Activated T-cell treated with anti-CD3 and anti-CD28 coated beads for 1 hour (primary cell): Measurements from ENCODE around the gene PRKAG2.
A peak's percentile ranks its signal among the peaks of the same experiment; 100 is the strongest.
"Not testable (repeated sequence)": the region's sequence is repeated elsewhere in the genome, so short reads cannot be mapped to it uniquely, and the experiment has no call there.

Source experiments
- DNase-seq: peaks from one replicate; pipeline ENCODE4 v3.0.0-alpha.2; 2020; ENCODE audit warnings: low read depth

The PRKAG2 gene

GRCh38 chr7:151884312-151885201 lies 7.6 kb upstream of the PRKAG2 start:
- DNase-seq = no peak

GRCh38 chr7:151883857-151884256 lies 6.9 kb upstream of the PRKAG2 start:
- DNase-seq = no peak

GRCh38 chr7:151882734-151883133 lies 5.8 kb upstream of the PRKAG2 start:
- DNase-seq = no peak

- DNase-seq = no peak
Measured at GRCh38 chr7:151880688-151881087, 3.8 kb upstream of the PRKAG2 start.

- no peak for DNase-seq
Measured at GRCh38 chr7:151877911-151878835, 1.3 kb upstream of the PRKAG2 start.

- DNase-seq = peak; percentile 65
Measured at GRCh38 chr7:151875942-151876898, 695 bp downstream of the PRKAG2 start.

GRCh38 chr7:151874479-151874878 lies 2.4 kb downstream of the PRKAG2 start:
- DNase-seq = not testable (repeated sequence)

GRCh38 chr7:151873402-151873965 lies 3.4 kb downstream of the PRKAG2 start:
- no peak for DNase-seq

- no peak for DNase-seq
Measured at GRCh38 chr7:151872531-151873401, 4.1 kb downstream of the PRKAG2 start.

- DNase-seq = no peak
Measured at GRCh38 chr7:151871904-151872303, 5.0 kb downstream of the PRKAG2 start.

- DNase-seq = no peak
Measured at GRCh38 chr7:151871189-151871735, 5.7 kb downstream of the PRKAG2 start.

- no peak for DNase-seq
Measured at GRCh38 chr7:151869968-151870918, 6.7 kb downstream of the PRKAG2 start.

- DNase-seq = no peak
Measured at GRCh38 chr7:151869455-151869854, 7.5 kb downstream of the PRKAG2 start.

- no peak for DNase-seq
Measured at GRCh38 chr7:151869109-151869428, 7.8 kb downstream of the PRKAG2 start.

- no peak for DNase-seq
Measured at GRCh38 chr7:151868396-151869108, 8.4 kb downstream of the PRKAG2 start.

- DNase-seq = no peak
Measured at GRCh38 chr7:151867912-151868311, 9.0 kb downstream of the PRKAG2 start.

- no peak for DNase-seq
Measured at GRCh38 chr7:151866761-151867655, 9.9 kb downstream of the PRKAG2 start.
